HepG2 (cell line): Measurements from ENCODE around the gene CRADD.
"Not testable (repeated sequence)": the region's sequence is repeated elsewhere in the genome, so short reads cannot be mapped to it uniquely, and the experiment has no call there.

ENCODE experiments used
- CHD4 ChIP-seq: fragments of 200-600 bp; sonication (generic); IDR thresholded peaks from 2 replicates; pipeline ENCODE4 v1.7.0; 2017; ENCODE audit warnings: mild to moderate bottlenecking, low read length, borderline replicate concordance
- CTCF ChIP-seq: sonication (generic); formaldehyde crosslinking; IDR thresholded peaks from 2 replicates; pipeline ENCODE4 v1.5.0; 2020; ENCODE audit warnings: mild to moderate bottlenecking, missing genetic modification reagents, moderate library complexity
- HMGXB4 ChIP-seq, 2 experiments: sonication (generic) in 1 of 2; formaldehyde crosslinking in 1 of 2; IDR thresholded peaks; 2 replicates each; pipeline versions ENCODE4 v1.4.0 to v1.6.1; 2018 to 2020; ENCODE audit warnings: missing genetic modification reagents in 2 of 2, borderline replicate concordance in 1 of 2, low read depth in 1 of 2, mild to moderate bottlenecking in 1 of 2, missing biosample characterization in 1 of 2
- NBN ChIP-seq: fragments of 450-650 bp; conservative IDR thresholded peaks from 2 replicates; pipeline ENCODE4 v1.6.1; 2017
- POLR2AphosphoS5 ChIP-seq: IDR thresholded peaks from 2 replicates; pipeline ENCODE4 v1.6.1; 2012; ENCODE audit warnings: low read depth, low read length
- ZBTB33 ChIP-seq: sonication (generic); formaldehyde crosslinking; IDR thresholded peaks from 2 replicates; pipeline ENCODE4 v1.4.0; 2020; ENCODE audit warnings: missing genetic modification reagents
- ZNF333 ChIP-seq: sonication (generic); formaldehyde crosslinking; IDR thresholded peaks from 2 replicates; pipeline ENCODE4 v1.4.0; 2020; ENCODE audit warnings: mild to moderate bottlenecking, missing genetic modification reagents, borderline replicate concordance

GRCh38 chr12:93929081-93929480, 251.9 kb downstream of the CRADD start:
- not testable (repeated sequence) for TF ChIP-seq CTCF; NBN; ZBTB33 (CRISPR knock-in tag); ZNF333 (CRISPR knock-in tag); HMGXB4 (CRISPR knock-in tag; IDR thresholded peaks at IDR 0.05; ENCODE audit: borderline replicate concordance in 1 of 2, low read depth in 1 of 2); CHD4; POLR2AphosphoS5
